Karpas-422 (cell line): ENCODE results near the gene BRICD5. TPM values are rescaled to one million over a fixed set of nuclear protein-coding genes. Genes with fewer than 3 reads are reported as not detected.

Experiments used
- DNase-seq: peaks from one replicate; pipeline ENCODE4 v3.0.0-alpha.2; 2015
- H2AFZ ChIP-seq: fragments of 200-600 bp; sonication (generic); 2 replicates; pipeline ENCODE4 v1.6.1; 2014; ENCODE audit warnings: antibody characterized with exemption, low read length, mixed read lengths
- H3K27ac ChIP-seq: fragments of 200-600 bp; sonication (generic); 2 replicates; pipeline ENCODE4 v1.5.1; 2014; ENCODE audit warnings: mild to moderate bottlenecking, low read length, moderate library complexity
- H3K27me3 ChIP-seq: fragments of 200-600 bp; sonication (generic); 2 replicates; pipeline ENCODE4 v1.6.1; 2014; ENCODE audit warnings: low read length, mixed read lengths
- H3K36me3 ChIP-seq: fragments of 200-600 bp; sonication (generic); 2 replicates; pipeline ENCODE4 v1.6.1; 2014; ENCODE audit warnings: low read length, mixed read lengths; ENCODE audit not compliant: insufficient read depth
- H3K4me1 ChIP-seq: fragments of 200-600 bp; sonication (generic); 2 replicates; pipeline ENCODE4 v1.6.1; 2014; ENCODE audit warnings: mild to moderate bottlenecking, low read length, mixed read lengths
- H3K4me2 ChIP-seq: fragments of 200-600 bp; sonication (generic); 2 replicates; pipeline ENCODE4 v1.6.1; 2014; ENCODE audit warnings: low read length, low read depth, mild to moderate bottlenecking; ENCODE audit not compliant: poor library complexity, severe bottlenecking
- H3K4me3 ChIP-seq: fragments of 200-600 bp; sonication (generic); 2 replicates; pipeline ENCODE4 v1.5.1; 2014; ENCODE audit warnings: mild to moderate bottlenecking, antibody characterized with exemption, low read length, mixed read lengths
- H3K79me2 ChIP-seq: fragments of 200-600 bp; sonication (generic); 2 replicates; pipeline ENCODE4 v1.6.1; 2014; ENCODE audit warnings: mild to moderate bottlenecking, low read length, mixed read lengths
- H3K9ac ChIP-seq: fragments of 200-600 bp; sonication (generic); 2 replicates; pipeline ENCODE4 v1.6.0; 2014; ENCODE audit warnings: low read length
- H3K9me2 ChIP-seq: fragments of 200-600 bp; sonication (generic), shearing (Covaris generic); replicated peaks from 2 replicates; pipeline ENCODE4 v1.6.0; 2014; ENCODE audit warnings: mild to moderate bottlenecking, low read length, moderate library complexity; ENCODE audit not compliant: insufficient read depth
- H3K9me3 ChIP-seq: fragments of 300-700, 200-600 bp; sonication (generic); 2 replicates; pipeline ENCODE4 v1.6.1; 2014; ENCODE audit warnings: low read length, mixed read lengths
- H4K20me1 ChIP-seq: fragments of 200-600 bp; sonication (generic); 2 replicates; pipeline ENCODE4 v1.6.1; 2014; ENCODE audit warnings: mild to moderate bottlenecking, antibody characterized with exemption, low read length, low read depth; ENCODE audit not compliant: insufficient read depth
- total RNA-seq: library from RNA; depleted of rRNA; stranded (reverse); fragments of >200 nt; shearing (Covaris generic); gene quantifications from 2 replicates; pipeline ENCODE4 v1.2.3, GENCODE V29; 2014; ENCODE audit warnings: low replicate concordance

Gene BRICD5
- total RNA-seq, 1 experiment from 2014 or later, result 3.7 TPM

GRCh38 chr16:2235695-2236336, 25.2 kb upstream of the BRICD5 start:
- no peak overlapping the region for H3K27ac ChIP-seq
- no peaks in the 10 kb centered on the region for H3K9me2 ChIP-seq
- no peaks in the 10 kb centered on the region for H3K27me3 ChIP-seq
- H3K9ac ChIP-seq, result no peak overlapping the region
- no peak overlapping the region for H2AFZ ChIP-seq
- no peak for DNase-seq
- H3K4me3 ChIP-seq, result no peak overlapping the region
- no peaks in the 10 kb centered on the region; the same call in 1 of the 2 replicates for H3K36me3 ChIP-seq
- 0 out of 2 replicates have a peak, but pooled peaks cover 3% of the 10 kb centered on the region for H4K20me1 ChIP-seq
- no peak overlapping the region for H3K4me2 ChIP-seq
- no peaks in the 10 kb centered on the region for H3K4me1 ChIP-seq
- no peaks in the 10 kb centered on the region for H3K79me2 ChIP-seq
- H3K9me3 ChIP-seq, result no peaks in the 10 kb centered on the region

GRCh38 chr16:2235234-2235651, 24.6 kb upstream of the BRICD5 start:
- no peak overlapping the region for H3K4me3 ChIP-seq
- no peak overlapping the region for H3K9ac ChIP-seq
- no peaks in the 10 kb centered on the region for H3K9me3 ChIP-seq
- no peaks in the 10 kb centered on the region for H3K4me1 ChIP-seq
- no peaks in the 10 kb centered on the region for H3K79me2 ChIP-seq
- H3K36me3 ChIP-seq, result no peaks in the 10 kb centered on the region; the same call in 1 of the 2 replicates
- 0 out of 2 replicates have a peak, but pooled peaks cover 3% of the 10 kb centered on the region for H4K20me1 ChIP-seq
- no peaks in the 10 kb centered on the region for H3K9me2 ChIP-seq
- H3K4me2 ChIP-seq, result no peak overlapping the region
- no peak overlapping the region for H2AFZ ChIP-seq
- no peak for DNase-seq
- no peaks in the 10 kb centered on the region for H3K27me3 ChIP-seq
- no peak overlapping the region for H3K27ac ChIP-seq

- no peak overlapping the region for H3K4me2 ChIP-seq
- H3K27ac ChIP-seq, result no peak overlapping the region
- no peaks in the 10 kb centered on the region for H3K4me1 ChIP-seq
- no peaks in the 10 kb centered on the region for H3K79me2 ChIP-seq
- H2AFZ ChIP-seq, result no peak overlapping the region
- H3K9me2 ChIP-seq, result no peaks in the 10 kb centered on the region
- H3K9me3 ChIP-seq, result no peaks in the 10 kb centered on the region
- no peak overlapping the region for H3K9ac ChIP-seq
- H4K20me1 ChIP-seq, result 0 out of 2 replicates have a peak, but pooled peaks cover 3% of the 10 kb centered on the region
- no peaks in the 10 kb centered on the region; the same call in 1 of the 2 replicates for H3K36me3 ChIP-seq
- no peaks in the 10 kb centered on the region for H3K27me3 ChIP-seq
- DNase-seq, result no peak
- no peak overlapping the region for H3K4me3 ChIP-seq
Measured at GRCh38 chr16:2234813-2235170, 24.1 kb upstream of the BRICD5 start.

GRCh38 chr16:2233872-2234812, 23.5 kb upstream of the BRICD5 start:
- Histone ChIP-seq H3K9me3 (no peaks in the 10 kb centered on the region), H3K4me3 (no peak overlapping the region), H3K9ac (no peak overlapping the region), H2AFZ (no peak overlapping the region), H3K9me2 (no peaks in the 10 kb centered on the region), H4K20me1 (0 out of 2 replicates have a peak, but pooled peaks cover 3% of the 10 kb centered on the region), H3K4me2 (no peak overlapping the region), H3K79me2 (no peaks in the 10 kb centered on the region), H3K4me1 (no peaks in the 10 kb centered on the region), H3K36me3 (no peaks in the 10 kb centered on the region; the same call in 1 of the 2 replicates), H3K27me3 (no peaks in the 10 kb centered on the region), H3K27ac (no peak overlapping the region)
- DNase-seq, result no peak

GRCh38 chr16:2233046-2233775, 22.5 kb upstream of the BRICD5 start:
- Histone ChIP-seq H3K36me3 (no peaks in the 10 kb centered on the region; the same call in 1 of the 2 replicates), H3K9me2 (no peaks in the 10 kb centered on the region), H2AFZ (no peak overlapping the region), H3K4me1 (no peaks in the 10 kb centered on the region), H3K4me2 (no peak overlapping the region), H3K9ac (no peak overlapping the region), H3K27me3 (no peaks in the 10 kb centered on the region), H3K27ac (no peak overlapping the region), H3K79me2 (peaks cover 1% of the 10 kb centered on the region; the same call in 1 of the 2 replicates), H4K20me1 (0 out of 2 replicates have a peak, but pooled peaks cover 7% of the 10 kb centered on the region), H3K4me3 (no peak overlapping the region), H3K9me3 (no peaks in the 10 kb centered on the region)
- no peak for DNase-seq

GRCh38 chr16:2232094-2232990, 21.7 kb upstream of the BRICD5 start:
- Histone ChIP-seq H3K9me3 (no peaks in the 10 kb centered on the region), H3K79me2 (peaks cover 9% of the 10 kb centered on the region), H3K4me1 (no peaks in the 10 kb centered on the region), H3K27me3 (no peaks in the 10 kb centered on the region), H3K4me3 (no peak overlapping the region), H3K4me2 (no peak overlapping the region), H2AFZ (no peak overlapping the region), H3K9ac (no peak overlapping the region), H4K20me1 (0 out of 2 replicates have a peak, but pooled peaks cover 11% of the 10 kb centered on the region), H3K36me3 (no peaks in the 10 kb centered on the region; the same call in 1 of the 2 replicates), H3K9me2 (no peaks in the 10 kb centered on the region), H3K27ac (no peak overlapping the region)
- DNase-seq, result no peak
